Breast epithelium (tissue), 4 donors: Measurements from ENCODE around the gene MTOR. TPM values are rescaled to one million over a fixed set of nuclear protein-coding genes. Genes with fewer than 3 reads are reported as not detected.

Experiments
- DNase-seq, 2 donors: peaks; one replicate each; pipeline ENCODE4 v3.0.0-alpha.2; 2019; ENCODE audit warnings: low spot score in 2 of 2
- H3K27ac ChIP-seq, 2 donors: fragments of 200-600 bp; sonication (generic) in 1 of 2; one replicate each; pipeline ENCODE4 v1.5.1; 2016 to 2019; ENCODE audit warnings: mild to moderate bottlenecking in 1 of 2
- H3K27me3 ChIP-seq, 2 donors: fragments of 200-600 bp; sonication (generic) in 1 of 2; one replicate each; pipeline versions ENCODE4 v1.5.1 to v1.6.0; 2017 to 2019; ENCODE audit warnings: control low read depth in 1 of 2, mild to moderate bottlenecking in 1 of 2
- H3K36me3 ChIP-seq: fragments of 200-600 bp; one replicate; pipeline ENCODE4 v1.5.1; 2019
- H3K4me1 ChIP-seq, 2 donors: fragments of 200-600 bp; sonication (generic); one replicate each; pipeline ENCODE4 v1.5.1; 2016 to 2019; ENCODE audit warnings: control low read depth in 1 of 2
- H3K4me3 ChIP-seq, 3 donors: fragments of 200-600 bp; sonication (generic); 1 replicate in 2 of 3; 2 replicates in 1 of 3; pipeline ENCODE4 v1.5.1; 2016 to 2019; ENCODE audit warnings: mild to moderate bottlenecking in 3 of 3, moderate library complexity in 2 of 3
- H3K9me3 ChIP-seq, 2 donors: fragments of 200-600 bp; sonication (generic) in 1 of 2; one replicate each; pipeline ENCODE4 v1.5.1; 2016 to 2019; ENCODE audit warnings: control low read depth in 1 of 2
- POLR2A ChIP-seq: fragments of 450-650 bp; IDR thresholded peaks from one replicate; pipeline ENCODE4 v1.6.1; 2016; ENCODE audit warnings: antibody characterized with exemption, mild to moderate bottlenecking, moderate library complexity
- POLR2AphosphoS5 ChIP-seq, 3 donors: sonication (generic); formaldehyde crosslinking; IDR thresholded peaks; one replicate each; pipeline ENCODE4 v1.6.1; 2017; ENCODE audit warnings: antibody characterized with exemption in 3 of 3
- intact Hi-C: fragments of 100-400 bp; cut with DNase I; formaldehyde crosslinking; loops from one replicate; pipeline ENCODE4 v1.15.1; 2023; ENCODE audit warnings: low total_unique reads
- total RNA-seq, 3 donors: library from RNA; depleted of rRNA; stranded (reverse); fragments of >200 nt; gene quantifications; one replicate each; pipeline ENCODE4 v1.1.0, GENCODE V29; 2016
- TF ChIP-seq, protein P1 (sequence below), 3 donors: fragments of 450-650 bp; IDR thresholded peaks; one replicate each; pipeline ENCODE4 v1.5.1; 2016 to 2017; ENCODE audit warnings: antibody characterized with exemption in 3 of 3, mild to moderate bottlenecking in 3 of 3, moderate library complexity in 3 of 3

The MTOR gene
- total RNA-seq, 3 donors from 2014 or later, result 36.8 to 48.4 (median 46.5) TPM

DNA sequence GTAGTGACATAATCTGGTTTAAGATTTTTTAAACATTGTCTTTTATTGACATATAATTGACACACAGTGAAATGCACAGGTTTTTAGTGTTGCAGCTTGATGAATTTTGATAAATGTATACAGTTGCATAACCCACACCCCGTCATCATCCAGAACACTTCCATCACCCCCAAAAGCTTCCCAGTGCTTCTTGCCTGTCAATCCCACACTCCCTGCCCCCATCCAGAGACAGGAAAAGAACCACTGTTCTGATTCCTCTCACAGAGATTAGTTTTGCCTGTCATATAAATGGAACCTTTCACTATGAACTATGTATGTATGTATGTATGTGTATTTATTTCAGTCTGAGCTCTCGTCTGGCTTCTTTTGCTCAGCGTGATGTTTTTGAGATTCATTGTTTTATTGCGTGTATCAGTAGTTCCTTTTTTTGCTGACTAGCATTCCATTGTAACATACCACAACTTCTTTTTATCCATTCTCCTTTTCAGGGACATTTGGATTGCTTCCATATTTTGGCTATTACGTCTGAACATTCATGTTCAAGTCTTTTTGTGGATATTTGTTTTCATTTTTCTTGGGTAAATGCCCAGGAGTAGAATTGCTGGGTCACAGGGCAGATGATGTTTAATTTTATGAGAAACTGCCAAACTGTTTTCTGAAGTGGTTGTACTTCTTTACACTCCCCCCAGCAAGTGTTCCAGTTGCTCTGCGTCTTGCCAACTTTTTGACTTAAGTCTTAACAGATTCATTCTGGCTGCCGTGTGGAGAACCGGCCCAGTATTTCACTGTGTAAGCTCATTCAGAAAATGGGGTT, 19.4 kb upstream of the MTOR start:
- Histone ChIP-seq H3K27me3 (no peaks in the 10 kb centered on the region), H3K4me3 (no peak overlapping the region), H3K27ac (peak overlapping the region; percentile 17 to 36), H3K9me3 (no peaks in the 10 kb centered on the region), H3K4me1 (no peaks in the 10 kb centered on the region), H3K36me3 (no peaks in the 10 kb centered on the region)
- intact Hi-C loops, result no loop called here
- TF ChIP-seq POLR2A (no peak), POLR2AphosphoS5 (IDR thresholded peaks at IDR 0.05) (no peak)
- TF ChIP-seq, protein P1, sequence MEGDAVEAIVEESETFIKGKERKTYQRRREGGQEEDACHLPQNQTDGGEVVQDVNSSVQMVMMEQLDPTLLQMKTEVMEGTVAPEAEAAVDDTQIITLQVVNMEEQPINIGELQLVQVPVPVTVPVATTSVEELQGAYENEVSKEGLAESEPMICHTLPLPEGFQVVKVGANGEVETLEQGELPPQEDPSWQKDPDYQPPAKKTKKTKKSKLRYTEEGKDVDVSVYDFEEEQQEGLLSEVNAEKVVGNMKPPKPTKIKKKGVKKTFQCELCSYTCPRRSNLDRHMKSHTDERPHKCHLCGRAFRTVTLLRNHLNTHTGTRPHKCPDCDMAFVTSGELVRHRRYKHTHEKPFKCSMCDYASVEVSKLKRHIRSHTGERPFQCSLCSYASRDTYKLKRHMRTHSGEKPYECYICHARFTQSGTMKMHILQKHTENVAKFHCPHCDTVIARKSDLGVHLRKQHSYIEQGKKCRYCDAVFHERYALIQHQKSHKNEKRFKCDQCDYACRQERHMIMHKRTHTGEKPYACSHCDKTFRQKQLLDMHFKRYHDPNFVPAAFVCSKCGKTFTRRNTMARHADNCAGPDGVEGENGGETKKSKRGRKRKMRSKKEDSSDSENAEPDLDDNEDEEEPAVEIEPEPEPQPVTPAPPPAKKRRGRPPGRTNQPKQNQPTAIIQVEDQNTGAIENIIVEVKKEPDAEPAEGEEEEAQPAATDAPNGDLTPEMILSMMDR (IDR thresholded peaks at IDR 0.05), result no peak
- no peak for DNase-seq

GRCh38 chr1:11280719-11281376, 18.5 kb upstream of the MTOR start:
- H3K27ac ChIP-seq, result no peak overlapping the region
- intact Hi-C loops, result no loop called here
- no peaks in the 10 kb centered on the region for H3K36me3 ChIP-seq
- no peaks in the 10 kb centered on the region for H3K27me3 ChIP-seq
- no peak for DNase-seq
- no peaks in the 10 kb centered on the region for H3K4me1 ChIP-seq
- H3K4me3 ChIP-seq, result no peak overlapping the region
- TF ChIP-seq, protein P1 (IDR thresholded peaks at IDR 0.05), result no peak
- TF ChIP-seq POLR2A (no peak), POLR2AphosphoS5 (IDR thresholded peaks at IDR 0.05) (no peak)
- no peaks in the 10 kb centered on the region for H3K9me3 ChIP-seq

DNA sequence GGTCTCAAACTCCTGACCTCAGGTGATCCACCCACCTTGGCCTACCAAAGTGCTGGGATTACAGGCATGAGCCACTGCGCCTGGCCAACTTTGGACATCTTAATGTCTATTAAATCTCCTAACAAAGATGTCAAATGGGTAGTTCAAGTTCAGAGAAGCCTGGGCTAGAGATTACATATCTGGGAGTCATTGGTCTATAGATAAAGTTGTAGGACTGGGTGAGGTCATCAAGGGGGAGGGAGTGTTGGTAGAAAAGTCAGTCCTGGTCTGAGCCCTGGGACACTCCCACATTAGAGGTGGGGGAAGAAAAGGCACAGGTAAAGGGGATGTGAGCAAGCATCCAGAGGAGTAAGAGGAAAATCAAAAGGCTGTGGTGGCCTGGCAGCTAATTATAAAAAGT, 17.3 kb upstream of the MTOR start:
- Histone ChIP-seq H3K27ac (no peak overlapping the region), H3K4me3 (no peak overlapping the region), H3K27me3 (no peaks in the 10 kb centered on the region), H3K9me3 (no peaks in the 10 kb centered on the region), H3K36me3 (no peaks in the 10 kb centered on the region), H3K4me1 (peaks cover 4 to 6% of the 10 kb centered on the region in 2 donors)
- intact Hi-C loops, result no loop called here
- TF ChIP-seq POLR2A, result no peak
- TF ChIP-seq, protein P1 (IDR thresholded peaks at IDR 0.05), result no peak
- no peak for TF ChIP-seq POLR2AphosphoS5 (IDR thresholded peaks at IDR 0.05)
- DNase-seq, result no peak

- no peak for DNase-seq
- intact Hi-C loops, result no loop called here
- H3K4me1 ChIP-seq, result peaks cover 4 to 8% of the 10 kb centered on the region in 2 donors
- no peaks in the 10 kb centered on the region for H3K9me3 ChIP-seq
- TF ChIP-seq POLR2A (no peak), POLR2AphosphoS5 (IDR thresholded peaks at IDR 0.05) (no peak)
- TF ChIP-seq, protein P1 (IDR thresholded peaks at IDR 0.05), result no peak
- no peak overlapping the region for H3K27ac ChIP-seq
- H3K4me3 ChIP-seq, result no peak overlapping the region
- H3K36me3 ChIP-seq, result no peaks in the 10 kb centered on the region
- no peaks in the 10 kb centered on the region for H3K27me3 ChIP-seq
These were observed 16.8 kb upstream of the MTOR start for GRCh38 chr1:11279152-11279551.

DNA sequence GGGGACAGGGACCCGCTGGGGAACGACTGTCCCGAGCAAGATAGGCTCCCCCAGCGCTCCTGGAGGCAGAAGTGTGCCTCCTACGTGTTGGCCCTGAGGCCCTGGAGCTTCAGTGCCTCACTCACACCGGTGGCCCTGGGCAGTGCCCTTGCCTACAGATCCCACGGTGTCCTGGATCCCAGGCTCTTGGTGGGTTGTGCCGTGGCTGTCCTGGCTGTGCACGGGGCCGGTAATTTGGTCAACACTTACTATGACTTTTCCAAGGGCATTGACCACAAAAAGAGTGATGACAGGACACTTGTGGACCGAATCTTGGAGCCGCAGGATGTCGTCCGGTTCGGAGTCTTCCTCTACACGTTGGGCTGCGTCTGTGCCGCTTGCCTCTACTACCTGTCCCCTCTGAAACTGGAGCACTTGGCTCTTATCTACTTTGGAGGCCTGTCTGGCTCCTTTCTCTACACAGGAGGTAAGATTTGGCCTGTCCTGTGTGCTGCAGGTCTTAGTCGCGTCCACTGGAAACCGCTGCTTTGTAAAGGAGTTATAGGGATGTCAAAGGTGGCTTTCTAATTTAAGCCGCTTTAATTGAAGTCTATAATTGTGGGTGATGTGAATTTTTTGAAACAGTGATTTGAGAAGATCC, 11.4 kb upstream of the MTOR start:
- TF ChIP-seq POLR2A (no peak), POLR2AphosphoS5 (IDR thresholded peaks at IDR 0.05) (no peak)
- TF ChIP-seq, protein P1 (IDR thresholded peaks at IDR 0.05), result no peak
- intact Hi-C loops, result no loop called here
- Histone ChIP-seq H3K9me3 (no peaks in the 10 kb centered on the region), H3K27me3 (no peaks in the 10 kb centered on the region), H3K4me1 (peaks cover 4 to 8% of the 10 kb centered on the region in 2 donors), H3K36me3 (no peaks in the 10 kb centered on the region), H3K27ac (peak overlapping the region; percentile 91 to 97), H3K4me3 (peak overlapping the region; percentile 70 to 93 (median 83))
- no peak for DNase-seq
